Astrocyte (in vitro differentiated cells and primary cell): ENCODE data around the gene COL8A2. TPM values are rescaled to one million over a fixed set of nuclear protein-coding genes. Genes with fewer than 3 reads are reported as not detected.

Experiments used
- DNase-seq: peaks from one replicate; pipeline ENCODE4 v3.0.0-alpha.2; 2010; ENCODE audit warnings: low read depth
- FAIRE-seq: peaks from 2 replicates; lab custom pipeline; 2011; peaks lifted over from hg19 to GRCh38; lab: Jason Lieb, UNC
- H2AFZ ChIP-seq: 2 replicates; pipeline ENCODE4 v1.6.0; 2012; ENCODE audit warnings: low read depth, low read length, inconsistent platforms
- H3K27ac ChIP-seq: 2 replicates; pipeline ENCODE4 v1.5.1; 2011; ENCODE audit warnings: low read depth, low read length, inconsistent platforms
- H3K27me3 ChIP-seq: 2 replicates; pipeline ENCODE4 v1.6.0; 2011; ENCODE audit warnings: low read length, inconsistent platforms; ENCODE audit not compliant: insufficient read depth
- H3K36me3 ChIP-seq: 2 replicates; pipeline ENCODE4 v1.5.1; 2011; ENCODE audit warnings: low read length, inconsistent platforms; ENCODE audit not compliant: insufficient read depth
- H3K4me1 ChIP-seq: 2 replicates; pipeline ENCODE4 v1.5.1; 2011; ENCODE audit warnings: low read length, inconsistent platforms; ENCODE audit not compliant: insufficient read depth
- H3K4me2 ChIP-seq: 2 replicates; pipeline ENCODE4 v1.6.0; 2012; ENCODE audit warnings: low read length, inconsistent platforms
- H3K4me3 ChIP-seq: 2 replicates; pipeline ENCODE4 v1.5.1; 2011; ENCODE audit warnings: low read depth, mild to moderate bottlenecking, low read length, inconsistent platforms; ENCODE audit not compliant: insufficient read depth
- H3K79me2 ChIP-seq: 2 replicates; pipeline ENCODE4 v1.6.0; 2012; ENCODE audit warnings: mild to moderate bottlenecking, low read length, inconsistent platforms; ENCODE audit not compliant: insufficient read depth
- H3K9ac ChIP-seq: 2 replicates; pipeline ENCODE4 v1.6.0; 2012; ENCODE audit warnings: mild to moderate bottlenecking, low read length, inconsistent platforms
- H3K9me3 ChIP-seq: 2 replicates; pipeline ENCODE4 v1.5.1; 2012; ENCODE audit warnings: low read depth, mild to moderate bottlenecking, low read length, inconsistent platforms; ENCODE audit not compliant: insufficient read depth
- H4K20me1 ChIP-seq: 2 replicates; pipeline ENCODE4 v1.6.0; 2012; ENCODE audit warnings: low read length, inconsistent platforms; ENCODE audit not compliant: insufficient read depth
- H3K27ac Mint-ChIP-seq: one replicate; pipeline ENCODE4 v1.8.0; 2021; ENCODE audit warnings: mild to moderate bottlenecking, mixed read lengths; ENCODE audit not compliant: unreplicated experiment
- H3K27me3 Mint-ChIP-seq: one replicate; pipeline ENCODE4 v1.8.0; 2021; ENCODE audit warnings: low read depth, mixed read lengths; ENCODE audit not compliant: unreplicated experiment
- H3K36me3 Mint-ChIP-seq: one replicate; pipeline ENCODE4 v1.8.0; 2021; ENCODE audit warnings: low read depth, mixed read lengths; ENCODE audit not compliant: unreplicated experiment
- H3K4me1 Mint-ChIP-seq: one replicate; pipeline ENCODE4 v1.8.0; 2021; ENCODE audit warnings: low read depth, mixed read lengths; ENCODE audit not compliant: unreplicated experiment
- H3K4me3 Mint-ChIP-seq: one replicate; pipeline ENCODE4 v1.8.0; 2021; ENCODE audit warnings: mild to moderate bottlenecking, moderate library complexity, mixed read lengths; ENCODE audit not compliant: unreplicated experiment
- H3K9me3 Mint-ChIP-seq: one replicate; pipeline ENCODE4 v1.8.0; 2021; ENCODE audit warnings: mild to moderate bottlenecking, mixed read lengths; ENCODE audit not compliant: unreplicated experiment
- EZH2 ChIP-seq: IDR thresholded peaks from 2 replicates; pipeline ENCODE4 v1.6.1; 2012; ENCODE audit warnings: mild to moderate bottlenecking, low read length, inconsistent platforms; ENCODE audit not compliant: insufficient read depth
- total RNA-seq: library from RNA; stranded (reverse); gene quantifications from 2 replicates; pipeline ENCODE4 v1.2.1, GENCODE V29; 2021
- TF ChIP-seq, protein P1 (sequence below): IDR thresholded peaks from 2 replicates; pipeline ENCODE4 v1.5.1; 2011; ENCODE audit warnings: low read depth, mild to moderate bottlenecking, inconsistent platforms, low read length, moderate library complexity; ENCODE audit not compliant: insufficient read depth

The COL8A2 gene
- total RNA-seq, 1 donor from 2014 or later: 3.4 TPM

- Histone ChIP-seq H3K36me3 (peaks cover 24% of the 10 kb centered on the region), H3K9me3 (no peaks in the 10 kb centered on the region), H4K20me1 (peaks cover 29% of the 10 kb centered on the region), H3K27me3 (no peaks in the 10 kb centered on the region), H3K4me3 (peak within 1 kb of the TSS; percentile 97), H2AFZ (peak within 1 kb of the TSS; percentile 97), H3K4me1 (peaks cover 20% of the 10 kb centered on the region), H3K79me2 (peaks cover 44% of the 10 kb centered on the region), H3K9ac (peak within 1 kb of the TSS; percentile 94), H3K27ac (peak within 1 kb of the TSS; percentile 85), H3K4me2 (peak within 1 kb of the TSS; percentile 97)
- H3K27me3 Mint-ChIP-seq: no peaks in the 10 kb centered on the region
- no peak for FAIRE-seq
- H3K4me1 Mint-ChIP-seq: peaks cover 10% of the 10 kb centered on the region
- H3K36me3 Mint-ChIP-seq: peaks cover 16% of the 10 kb centered on the region
- H3K9me3 Mint-ChIP-seq: no peaks in the 10 kb centered on the region
- H3K27ac Mint-ChIP-seq: peak within 1 kb of the TSS; percentile 99
- no peak for TF ChIP-seq EZH2
- TF ChIP-seq, protein P1, sequence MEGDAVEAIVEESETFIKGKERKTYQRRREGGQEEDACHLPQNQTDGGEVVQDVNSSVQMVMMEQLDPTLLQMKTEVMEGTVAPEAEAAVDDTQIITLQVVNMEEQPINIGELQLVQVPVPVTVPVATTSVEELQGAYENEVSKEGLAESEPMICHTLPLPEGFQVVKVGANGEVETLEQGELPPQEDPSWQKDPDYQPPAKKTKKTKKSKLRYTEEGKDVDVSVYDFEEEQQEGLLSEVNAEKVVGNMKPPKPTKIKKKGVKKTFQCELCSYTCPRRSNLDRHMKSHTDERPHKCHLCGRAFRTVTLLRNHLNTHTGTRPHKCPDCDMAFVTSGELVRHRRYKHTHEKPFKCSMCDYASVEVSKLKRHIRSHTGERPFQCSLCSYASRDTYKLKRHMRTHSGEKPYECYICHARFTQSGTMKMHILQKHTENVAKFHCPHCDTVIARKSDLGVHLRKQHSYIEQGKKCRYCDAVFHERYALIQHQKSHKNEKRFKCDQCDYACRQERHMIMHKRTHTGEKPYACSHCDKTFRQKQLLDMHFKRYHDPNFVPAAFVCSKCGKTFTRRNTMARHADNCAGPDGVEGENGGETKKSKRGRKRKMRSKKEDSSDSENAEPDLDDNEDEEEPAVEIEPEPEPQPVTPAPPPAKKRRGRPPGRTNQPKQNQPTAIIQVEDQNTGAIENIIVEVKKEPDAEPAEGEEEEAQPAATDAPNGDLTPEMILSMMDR: peak; percentile 69
- peak within 1 kb of the TSS; percentile 95 for H3K4me3 Mint-ChIP-seq
- DNase-seq: peak; percentile 86
Measured at GRCh38 chr1:36088577-36089392, 36.2 kb downstream of the COL8A2 start, which contains the start of gene ADPRS. ADPRS (plus strand) TSS chr1:36088892; CDS start chr1:36088905, 13 bp downstream.

DNA sequence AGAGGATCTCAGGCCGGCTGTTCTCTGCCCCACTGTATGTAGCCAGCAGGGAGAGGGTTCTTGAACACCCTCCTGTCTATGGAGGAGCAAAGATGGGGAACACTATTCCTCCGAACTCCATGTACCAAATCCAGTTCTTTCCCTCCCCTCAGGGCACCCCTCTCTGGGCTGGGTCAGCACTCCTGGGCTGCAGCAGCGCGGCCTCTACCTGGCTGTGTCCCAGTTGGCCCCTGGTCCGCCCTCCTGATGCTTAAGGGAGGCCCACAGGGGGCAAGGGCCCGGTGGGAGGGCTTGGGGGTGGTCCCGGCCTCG is 36.8 kb downstream of the COL8A2 start:
- Mint-ChIP-seq H3K9me3 (no peaks in the 10 kb centered on the region), H3K4me3 (no peak overlapping the region), H3K27ac (no peak overlapping the region), H3K4me1 (peaks cover 10% of the 10 kb centered on the region), H3K36me3 (peaks cover 10% of the 10 kb centered on the region), H3K27me3 (no peaks in the 10 kb centered on the region)
- H3K36me3 ChIP-seq: peaks cover 20% of the 10 kb centered on the region
- H3K4me3 ChIP-seq: peak overlapping the region; percentile 97
- H3K4me1 ChIP-seq: peaks cover 20% of the 10 kb centered on the region
- no peak overlapping the region for H3K27ac ChIP-seq
- H3K9me3 ChIP-seq: no peaks in the 10 kb centered on the region
- peak overlapping the region; percentile 97 for H2AFZ ChIP-seq
- peak overlapping the region; percentile 94 for H3K9ac ChIP-seq
- H3K27me3 ChIP-seq: no peaks in the 10 kb centered on the region
- H3K79me2 ChIP-seq: peaks cover 38% of the 10 kb centered on the region
- no peak for FAIRE-seq
- no peak for DNase-seq
- TF ChIP-seq, protein P1: no peak
- no peak for TF ChIP-seq EZH2
- H4K20me1 ChIP-seq: peaks cover 24% of the 10 kb centered on the region
- peak overlapping the region; percentile 97 for H3K4me2 ChIP-seq
